Fibroblast of lung (primary cell): ENCODE results near the gene KIF1B. TPM values are rescaled to one million over a fixed set of nuclear protein-coding genes. Genes with fewer than 3 reads are reported as not detected.

Source experiments
- DNase-seq, 2 donors: peaks; one replicate each; pipeline versions ENCODE4 v3.0.0 to v3.0.0-alpha.2; 2010; ENCODE audit warnings: low read depth in 2 of 2
- H2AFZ ChIP-seq: 2 replicates; pipeline ENCODE4 v1.5.1; 2012; ENCODE audit warnings: low read length, control low read depth, inconsistent platforms
- H3K27ac ChIP-seq: 2 replicates; pipeline ENCODE4 v1.5.1; 2011; ENCODE audit warnings: low read length, control low read depth; ENCODE audit not compliant: insufficient read depth
- H3K27me3 ChIP-seq: 2 replicates; pipeline ENCODE4 v1.5.1; 2011; ENCODE audit warnings: mild to moderate bottlenecking, low read length; ENCODE audit not compliant: control insufficient read depth, insufficient read depth
- H3K36me3 ChIP-seq: 2 replicates; pipeline ENCODE4 v1.5.1; 2011; ENCODE audit warnings: low read length; ENCODE audit not compliant: control insufficient read depth, insufficient read depth
- H3K4me1 ChIP-seq: 2 replicates; pipeline ENCODE4 v1.5.1; 2011; ENCODE audit warnings: low read length; ENCODE audit not compliant: control insufficient read depth, insufficient read depth; ENCODE audit errors: extremely low read depth
- H3K4me2 ChIP-seq: 2 replicates; pipeline ENCODE4 v1.5.1; 2011; ENCODE audit warnings: low read length, control low read depth; ENCODE audit not compliant: insufficient read depth; ENCODE audit errors: extremely low read depth
- H3K4me3 ChIP-seq, 4 experiments: fragments of 200-600 bp in 1 of 4; sonication (generic) in 1 of 4; replicated peaks in 1 of 4; 2 replicates each; pipeline ENCODE4 v1.5.1; 2011 to 2016; ENCODE audit warnings: low read length in 4 of 4, low read depth in 3 of 4, mild to moderate bottlenecking in 3 of 4, control low read depth in 2 of 4, inconsistent platforms in 1 of 4, mixed read lengths in 1 of 4; ENCODE audit not compliant: insufficient read depth in 1 of 4; ENCODE audit errors: control extremely low read depth in 1 of 4
- H3K79me2 ChIP-seq: 2 replicates; pipeline ENCODE4 v1.5.1; 2012; ENCODE audit warnings: mild to moderate bottlenecking, low read length, inconsistent platforms; ENCODE audit not compliant: control insufficient read depth, insufficient read depth
- H3K9ac ChIP-seq: 2 replicates; pipeline ENCODE4 v1.5.1; 2011; ENCODE audit warnings: mild to moderate bottlenecking, low read length, control low read depth; ENCODE audit not compliant: insufficient read depth
- H3K9me3 ChIP-seq: 2 replicates; pipeline ENCODE4 v1.5.1; 2012; ENCODE audit warnings: low read depth, low read length; ENCODE audit not compliant: control insufficient read depth, insufficient read depth
- H4K20me1 ChIP-seq: 2 replicates; pipeline ENCODE4 v1.5.1; 2011; ENCODE audit warnings: low read length; ENCODE audit not compliant: control insufficient read depth, insufficient read depth; ENCODE audit errors: extremely low read depth
- CTCF ChIP-seq, 2 donors: IDR thresholded peaks in 1 of 2; conservative IDR thresholded peaks in 1 of 2; 1 replicate in 1 of 2; 2 replicates in 1 of 2; pipeline ENCODE4 v1.5.1; 2011 to 2012; ENCODE audit warnings: low read length in 2 of 2, control low read depth in 1 of 2, inconsistent platforms in 1 of 2, low read depth in 1 of 2, mild to moderate bottlenecking in 1 of 2
- EZH2 ChIP-seq: IDR thresholded peaks from 2 replicates; pipeline ENCODE4 v1.5.1; 2012; ENCODE audit warnings: low read length, control low read depth, mild to moderate bottlenecking; ENCODE audit errors: missing control alignments
- polyA plus RNA-seq, 2 donors: library from polyadenylated mRNA; depleted of rRNA in 1 of 2; stranded (reverse) in 1 of 2; unstranded in 1 of 2; fragments of >200 nt; gene quantifications; 2 replicates each; pipeline ENCODE4 v1.2.1, GENCODE V29; 2011 to 2012; ENCODE audit warnings: missing spikeins in 1 of 2
- total RNA-seq: library from RNA; depleted of rRNA; stranded (reverse); fragments of >200 nt; gene quantifications from 2 replicates; pipeline ENCODE4 v1.2.1, GENCODE V29; 2014

Gene KIF1B
- total and polyA plus RNA-seq, 2 donors (not counting 1 experiment from before 2014, with no cell fraction given), result 23.6 to 34.3 TPM

- TF ChIP-seq EZH2 (no peak), CTCF (conservative IDR thresholded peaks at IDR 0.05 in 1 of 2, IDR thresholded peaks at IDR 0.05 in 1 of 2; ENCODE audit: low read depth in 1 of 2, low read length in 2 of 2) (no peak)
These were observed 48.7 kb upstream of the KIF1B start for GRCh38 chr1:10161541-10162290.

GRCh38 chr1:10168912-10169514, 41.4 kb upstream of the KIF1B start:
- H3K27ac ChIP-seq, result no peak overlapping the region
- TF ChIP-seq EZH2, result no peak
- no peak for TF ChIP-seq CTCF (conservative IDR thresholded peaks at IDR 0.05 in 1 of 2, IDR thresholded peaks at IDR 0.05 in 1 of 2; ENCODE audit: low read depth in 1 of 2, low read length in 2 of 2)
- H2AFZ ChIP-seq, result no peak overlapping the region
- H3K36me3 ChIP-seq, result peaks cover 14% of the 10 kb centered on the region
- H3K27me3 ChIP-seq, result no peaks in the 10 kb centered on the region
- no peaks in the 10 kb centered on the region for H3K9me3 ChIP-seq
- no peaks in the 10 kb centered on the region for H4K20me1 ChIP-seq
- H3K4me2 ChIP-seq, result no peak overlapping the region
- H3K4me1 ChIP-seq, result no peaks in the 10 kb centered on the region
- no peaks in the 10 kb centered on the region for H3K79me2 ChIP-seq
- H3K9ac ChIP-seq, result no peak overlapping the region
- H3K4me3 ChIP-seq, result no peak overlapping the region
- no peak for DNase-seq

More at GRCh38 chr1:10161541-10162290, 48.7 kb upstream of the KIF1B start:
- peaks cover 5% of the 10 kb centered on the region for H3K36me3 ChIP-seq
- H3K4me3 ChIP-seq, result no peak overlapping the region
- DNase-seq, result no peak
- H3K9ac ChIP-seq, result no peak overlapping the region
- H3K4me2 ChIP-seq, result no peak overlapping the region
- no peaks in the 10 kb centered on the region for H3K4me1 ChIP-seq
- no peaks in the 10 kb centered on the region for H4K20me1 ChIP-seq
- H3K79me2 ChIP-seq, result no peaks in the 10 kb centered on the region
- no peak overlapping the region for H2AFZ ChIP-seq
- no peaks in the 10 kb centered on the region for H3K9me3 ChIP-seq
- H3K27me3 ChIP-seq, result no peaks in the 10 kb centered on the region
- no peak overlapping the region for H3K27ac ChIP-seq

GRCh38 chr1:10170239-10170574, 40.2 kb upstream of the KIF1B start:
- H3K27ac ChIP-seq, result no peak overlapping the region
- no peak overlapping the region for H2AFZ ChIP-seq
- no peak for DNase-seq
- H3K4me2 ChIP-seq, result no peak overlapping the region
- H3K27me3 ChIP-seq, result no peaks in the 10 kb centered on the region
- no peaks in the 10 kb centered on the region for H4K20me1 ChIP-seq
- H3K9ac ChIP-seq, result no peak overlapping the region
- no peaks in the 10 kb centered on the region for H3K4me1 ChIP-seq
- no peaks in the 10 kb centered on the region for H3K9me3 ChIP-seq
- no peak overlapping the region for H3K4me3 ChIP-seq
- TF ChIP-seq CTCF (conservative IDR thresholded peaks at IDR 0.05 in 1 of 2, IDR thresholded peaks at IDR 0.05 in 1 of 2; ENCODE audit: low read depth in 1 of 2, low read length in 2 of 2), result no peak
- no peak for TF ChIP-seq EZH2
- H3K36me3 ChIP-seq, result peaks cover 14% of the 10 kb centered on the region
- H3K79me2 ChIP-seq, result no peaks in the 10 kb centered on the region
